HG03575 (cell line): ENCODE data around the gene TAC4.

Experiments
- ATAC-seq: cut with Tn5 transposase; IDR thresholded peaks from one replicate; pipeline ENCODE4 v1.9.1; 2021; ENCODE audit not compliant: unreplicated experiment, insufficient number of reproducible peaks, low FRiP score; ENCODE audit errors: extremely low read depth

The TAC4 gene, protein sequence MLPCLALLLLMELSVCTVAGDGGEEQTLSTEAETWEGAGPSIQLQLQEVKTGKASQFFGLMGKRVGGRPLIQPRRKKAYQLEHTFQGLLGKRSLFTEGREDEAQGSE

GRCh38 chr17:49848019-49848473 is at the start of gene TAC4:
TSS of gene TAC4 (minus strand) at chr17:49848069. CDS start at chr17:49848017, 52 bp downstream.
- no peak for ATAC-seq

DNA sequence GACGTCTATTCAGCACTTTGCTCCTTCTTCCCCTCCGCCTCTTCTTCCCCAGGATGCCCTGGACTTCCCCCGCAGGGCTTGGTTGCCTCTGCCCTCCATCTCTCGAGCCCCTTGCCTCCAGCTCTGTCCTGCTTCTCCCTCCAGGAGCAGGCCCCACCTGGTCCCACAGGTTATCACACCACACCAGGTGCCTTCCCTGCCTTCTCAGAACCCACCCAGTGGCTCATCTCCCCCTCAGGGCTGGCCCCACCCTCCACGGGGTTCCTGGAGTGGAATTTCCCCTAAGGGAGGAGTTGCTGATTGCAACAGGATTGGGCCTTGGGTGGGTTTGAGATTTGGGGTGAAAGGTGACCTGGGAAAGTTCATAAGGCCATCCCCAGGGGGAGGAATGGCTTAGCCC is 49.0 kb upstream of the TAC4 start:
- no peak for ATAC-seq

GRCh38 chr17:49896222-49896621 is 48.4 kb upstream of the TAC4 start:
- ATAC-seq: no peak

- no peak for ATAC-seq
These were observed 47.9 kb upstream of the TAC4 start for GRCh38 chr17:49895812-49896211.

DNA sequence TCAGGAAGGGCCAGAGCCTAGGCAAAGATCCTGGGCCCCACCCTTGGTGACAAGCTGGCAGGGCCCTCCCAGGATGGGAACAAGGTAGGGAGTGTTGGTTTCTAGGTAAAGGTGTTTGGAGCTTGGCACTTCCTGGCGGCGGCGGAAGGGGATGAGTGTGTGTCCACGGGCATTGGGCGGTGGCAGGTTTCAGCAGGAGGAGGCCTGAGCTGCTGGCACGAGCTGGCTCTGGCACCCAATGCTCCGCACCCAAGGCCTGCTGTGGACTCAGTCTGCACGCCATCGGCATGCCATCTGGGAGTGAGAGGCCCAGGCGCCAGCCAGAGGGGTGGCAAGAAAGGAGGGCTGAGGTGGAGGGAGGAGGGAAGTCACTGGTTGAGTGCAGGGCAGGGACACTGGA is 46.9 kb upstream of the TAC4 start:
- ATAC-seq: no peak

- no peak for ATAC-seq
These were observed 44.0 kb upstream of the TAC4 start for GRCh38 chr17:49891694-49892389.

GRCh38 chr17:49891271-49891670 is 43.4 kb upstream of the TAC4 start:
- no peak for ATAC-seq

GRCh38 chr17:49890852-49891251 is 43.0 kb upstream of the TAC4 start:
- ATAC-seq: no peak

GRCh38 chr17:49890077-49890821 is 42.4 kb upstream of the TAC4 start:
- ATAC-seq: no peak

DNA sequence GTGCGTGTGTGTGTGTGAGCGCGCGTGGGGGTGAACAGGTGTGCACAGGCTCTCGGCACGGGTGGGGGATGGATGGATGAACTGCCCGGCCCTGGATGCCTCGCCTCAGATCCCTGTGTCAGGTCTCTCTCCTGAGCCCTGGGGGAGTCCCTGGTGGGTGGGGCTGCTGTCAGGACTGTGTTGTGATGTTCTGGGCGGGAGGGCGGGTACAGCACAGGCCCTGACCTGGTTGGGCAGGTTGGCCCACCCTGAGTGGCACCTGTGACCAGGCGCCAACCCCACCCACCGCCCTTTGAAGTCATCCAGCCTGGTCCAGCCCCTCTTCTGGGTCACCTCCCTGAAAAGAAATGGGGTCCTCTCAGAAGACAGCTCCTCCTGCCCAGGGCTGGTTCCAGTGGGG is 41.6 kb upstream of the TAC4 start:
- ATAC-seq: no peak

DNA sequence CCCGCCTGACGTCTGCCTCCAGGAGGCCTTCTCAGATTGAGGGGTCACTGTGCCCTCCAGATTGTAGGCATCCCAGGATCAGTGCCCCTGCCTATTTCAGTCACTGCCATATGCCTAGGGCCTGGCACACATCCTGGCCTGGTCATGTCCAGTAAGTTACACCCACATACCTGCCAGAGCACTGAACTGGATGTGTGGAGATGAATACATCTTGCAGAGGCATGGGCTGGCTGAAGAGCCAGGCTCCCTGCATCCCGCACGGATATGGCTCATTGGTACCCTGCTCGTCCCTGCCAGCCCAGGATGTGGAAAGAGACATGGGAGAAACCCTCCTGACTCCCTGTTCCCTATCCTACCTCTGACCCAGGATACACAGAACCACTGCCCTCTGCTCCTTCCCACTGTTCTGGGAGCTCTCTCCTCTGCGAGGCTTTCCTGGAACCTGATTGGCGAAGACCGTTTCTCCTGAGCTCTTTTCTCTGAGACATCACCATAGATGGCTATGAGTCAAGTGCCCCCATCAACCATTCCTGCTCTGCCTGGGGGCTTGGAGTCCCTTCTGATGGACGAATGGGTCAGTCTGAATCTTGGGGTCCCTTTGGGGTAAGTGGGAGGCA is 40.0 kb upstream of the TAC4 start:
- no peak for ATAC-seq

GRCh38 chr17:49887086-49887743 is 39.3 kb upstream of the TAC4 start:
- ATAC-seq: no peak

DNA sequence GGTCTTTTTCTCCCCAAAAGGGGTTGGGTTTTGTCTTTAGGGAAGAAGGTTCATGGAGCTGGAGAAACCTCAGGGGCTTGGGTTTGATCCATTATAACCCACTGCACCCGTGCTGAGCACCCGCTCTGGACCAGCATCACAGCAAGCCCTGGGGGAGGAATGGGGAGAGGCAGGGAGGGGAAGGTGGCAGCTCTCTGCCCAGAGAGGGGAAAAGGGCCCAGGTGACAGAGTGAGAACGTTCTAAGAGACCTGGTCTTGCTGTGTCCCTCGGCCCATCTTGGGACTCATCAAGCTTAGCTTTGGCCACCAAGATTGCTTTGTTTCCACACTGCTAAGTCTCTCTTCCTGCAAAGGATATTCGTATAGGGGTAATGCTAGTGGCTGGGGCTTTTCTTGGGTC is 38.2 kb upstream of the TAC4 start:
- no peak for ATAC-seq

DNA sequence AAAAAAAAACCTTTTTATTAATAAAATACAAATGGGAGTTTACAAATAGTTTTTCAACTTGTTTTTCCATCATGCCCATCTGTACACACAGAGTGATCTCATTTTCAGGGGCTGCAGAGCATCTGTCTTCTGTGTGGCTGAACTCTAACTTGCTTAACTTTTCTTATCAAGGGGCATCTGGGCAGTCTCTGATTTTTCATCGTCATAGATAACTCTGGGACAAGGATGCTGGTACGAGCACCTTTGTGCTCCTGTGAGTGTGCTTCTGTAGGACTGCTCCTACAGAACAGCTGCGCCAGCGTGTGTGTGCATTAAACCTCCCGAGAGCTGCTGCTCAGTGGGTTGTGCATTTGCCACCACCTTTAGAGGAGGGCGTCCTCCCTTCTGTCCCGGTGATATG is 34.6 kb upstream of the TAC4 start:
- no peak for ATAC-seq

DNA sequence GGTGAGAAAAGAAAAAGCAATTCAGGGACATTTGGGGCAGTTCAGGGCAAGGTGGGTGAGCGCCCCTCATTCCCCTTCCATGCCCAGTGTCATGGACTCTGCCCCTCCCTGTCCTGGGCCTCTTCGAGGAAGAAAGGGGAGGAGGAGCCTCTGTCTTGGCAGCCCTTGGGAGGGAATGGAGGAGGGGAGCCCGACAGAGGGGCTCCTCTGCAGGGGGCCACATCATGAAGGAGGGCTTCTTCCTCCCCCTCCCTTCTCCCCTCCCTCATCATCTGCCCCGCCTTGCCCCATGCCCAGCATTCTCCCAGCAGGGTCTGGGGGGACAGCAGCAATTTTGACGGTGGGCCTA is 33.2 kb upstream of the TAC4 start:
- no peak for ATAC-seq

- no peak for ATAC-seq
These were observed 32.6 kb upstream of the TAC4 start for GRCh38 chr17:49880291-49881053.

DNA sequence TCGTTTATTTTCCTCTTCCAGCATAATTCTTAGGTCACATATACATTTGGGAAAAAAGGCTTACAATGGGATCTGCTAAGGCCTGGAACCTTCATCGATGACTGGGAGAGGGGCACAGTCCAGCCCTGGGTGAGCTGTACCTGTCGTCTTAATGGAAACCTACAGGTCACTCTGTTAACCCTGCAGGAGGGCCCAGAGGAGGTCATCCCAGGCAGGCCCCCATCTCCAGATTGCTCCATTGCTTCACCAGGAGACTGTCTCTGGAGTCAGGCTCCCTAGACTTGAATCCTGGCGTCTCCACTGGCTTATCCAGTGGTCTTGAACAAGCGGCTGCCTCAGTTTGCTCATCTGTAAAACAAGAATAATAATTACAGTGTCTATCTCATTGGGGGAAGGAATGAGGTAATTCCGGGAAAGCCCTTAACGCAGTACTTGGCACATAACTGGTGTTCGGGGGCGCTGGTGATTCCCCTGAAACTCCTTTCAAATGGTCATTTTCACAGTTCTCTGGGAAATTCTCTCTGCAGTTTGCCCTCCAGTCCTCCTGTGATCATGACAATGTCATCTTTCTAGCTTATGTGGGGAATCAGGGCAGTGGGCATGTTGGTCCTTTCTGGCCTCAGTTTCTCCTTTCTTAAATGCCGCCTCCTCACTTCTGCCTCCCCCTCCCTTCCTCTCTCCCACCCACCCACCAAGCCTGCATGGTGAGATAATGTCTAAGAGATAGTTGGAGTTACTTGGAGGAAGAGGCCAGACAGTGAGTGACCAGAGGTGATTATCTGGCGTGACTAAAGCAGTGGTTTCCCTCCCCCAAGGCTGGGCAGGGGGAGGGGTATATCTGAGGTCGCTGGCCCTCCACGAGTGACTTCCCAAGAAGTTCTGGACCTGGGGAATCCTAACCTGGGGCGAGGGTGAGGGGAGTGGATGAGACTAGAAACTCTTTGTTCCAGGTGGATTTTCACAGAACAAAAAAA is 31.3 kb upstream of the TAC4 start:
- ATAC-seq: no peak

- no peak for ATAC-seq
These were observed 27.8 kb upstream of the TAC4 start for GRCh38 chr17:49875685-49876084.
